ENCODE results near the gene NTRK2. TPM values are rescaled to one million over a fixed set of nuclear protein-coding genes. Genes with fewer than 3 reads are reported as not detected.

The NTRK2 gene
- total RNA-seq, 1 experiment from 2014 or later, result not detected

DNA sequence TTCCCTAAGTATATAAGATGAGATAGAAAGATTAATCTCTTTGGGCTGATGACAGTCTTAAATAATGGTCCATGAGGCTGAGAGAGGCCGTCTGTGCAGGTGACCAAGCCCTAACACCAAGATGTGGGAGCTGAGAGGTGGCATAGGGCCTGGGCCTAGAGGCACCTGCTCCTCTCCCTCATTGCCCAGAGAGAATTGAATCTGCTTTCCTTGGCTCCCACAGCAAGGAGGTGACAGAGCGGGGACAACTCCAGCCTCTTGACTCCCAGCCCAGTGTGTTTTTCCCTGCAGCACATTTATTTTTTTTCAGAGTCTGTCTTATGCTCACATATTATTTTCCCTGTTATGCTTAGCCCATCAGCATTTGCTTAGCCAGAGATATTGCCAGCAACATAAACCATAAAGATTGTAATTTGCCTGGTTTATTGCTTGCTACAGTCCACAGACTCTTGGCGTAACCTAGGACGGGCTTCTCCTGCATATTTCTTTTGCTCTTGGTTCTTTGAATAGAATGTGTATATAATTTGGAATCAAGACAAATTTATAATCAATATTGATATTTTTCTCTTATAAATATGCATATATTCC lies 105.6 kb downstream of the NTRK2 start:
- BruUV-seq (replicated peaks), result no TSS peak
- Histone ChIP-seq H4K20me1 (ENCODE audit: insufficient read depth) (no peaks in the 10 kb centered on the region), H3K27ac (ENCODE audit: low read depth, low read length) (no peak overlapping the region), H3K4me2 (ENCODE audit: low read length) (no peak overlapping the region), H3K79me2 (ENCODE audit: insufficient read depth, low read length) (no peaks in the 10 kb centered on the region), H3K9me2 (ENCODE audit: insufficient read depth) (no peaks in the 10 kb centered on the region), H3K27me3 (ENCODE audit: insufficient read depth, low read length) (peaks cover under 1% of the 10 kb centered on the region; the same call in 1 of the 2 replicates), H3K9me3 (ENCODE audit: control insufficient read depth in 1 of 2, insufficient read depth in 1 of 2, low read depth in 1 of 2, low read length in 2 of 2) (no peaks in the 10 kb centered on the region), H3K4me1 (ENCODE audit: control insufficient read depth in 1 of 2, insufficient read depth in 2 of 2, low read length in 2 of 2) (no peaks in the 10 kb centered on the region), H3K36me3 (ENCODE audit: control insufficient read depth in 1 of 2, insufficient read depth in 2 of 2, low read length in 2 of 2) (no peaks in the 10 kb centered on the region), H3K9ac (ENCODE audit: low read length) (no peak overlapping the region), H2AFZ (ENCODE audit: low read depth, low read length, poor library complexity, severe bottlenecking) (no peak overlapping the region), H3K4me3 (replicated peaks in 1 of 2; ENCODE audit: low read depth in 1 of 2, low read length in 2 of 2) (no peak overlapping the region)
- no peak for TF ChIP-seq EZH2phosphoT487 (IDR thresholded peaks at IDR 0.05; ENCODE audit: borderline replicate concordance)
- TF ChIP-seq RAD21 (IDR thresholded peaks at IDR 0.05; ENCODE audit: low read depth), result no peak
- TF ChIP-seq ELF1 (IDR thresholded peaks at IDR 0.05; ENCODE audit: borderline replicate concordance, low read depth), result no peak
- TF ChIP-seq POLR2A (IDR thresholded peaks at IDR 0.05; ENCODE audit: borderline replicate concordance, extremely low read depth, insufficient read depth, insufficient read length), result no peak
- TF ChIP-seq TCF7L2 (IDR thresholded peaks at IDR 0.05; ENCODE audit: borderline replicate concordance, extremely low read depth, insufficient read depth, insufficient read length), result no peak
- TF ChIP-seq, protein P1, sequence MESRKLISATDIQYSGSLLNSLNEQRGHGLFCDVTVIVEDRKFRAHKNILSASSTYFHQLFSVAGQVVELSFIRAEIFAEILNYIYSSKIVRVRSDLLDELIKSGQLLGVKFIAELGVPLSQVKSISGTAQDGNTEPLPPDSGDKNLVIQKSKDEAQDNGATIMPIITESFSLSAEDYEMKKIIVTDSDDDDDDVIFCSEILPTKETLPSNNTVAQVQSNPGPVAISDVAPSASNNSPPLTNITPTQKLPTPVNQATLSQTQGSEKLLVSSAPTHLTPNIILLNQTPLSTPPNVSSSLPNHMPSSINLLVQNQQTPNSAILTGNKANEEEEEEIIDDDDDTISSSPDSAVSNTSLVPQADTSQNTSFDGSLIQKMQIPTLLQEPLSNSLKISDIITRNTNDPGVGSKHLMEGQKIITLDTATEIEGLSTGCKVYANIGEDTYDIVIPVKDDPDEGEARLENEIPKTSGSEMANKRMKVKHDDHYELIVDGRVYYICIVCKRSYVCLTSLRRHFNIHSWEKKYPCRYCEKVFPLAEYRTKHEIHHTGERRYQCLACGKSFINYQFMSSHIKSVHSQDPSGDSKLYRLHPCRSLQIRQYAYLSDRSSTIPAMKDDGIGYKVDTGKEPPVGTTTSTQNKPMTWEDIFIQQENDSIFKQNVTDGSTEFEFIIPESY (IDR thresholded peaks at IDR 0.05; ENCODE audit: extremely low read depth, insufficient replicate concordance, low read length), result no peak
- no peak for TF ChIP-seq SRF (IDR thresholded peaks at IDR 0.05; ENCODE audit: low read depth)
- no peak for TF ChIP-seq EZH2 (IDR thresholded peaks at IDR 0.05)
- TF ChIP-seq, protein P2, sequence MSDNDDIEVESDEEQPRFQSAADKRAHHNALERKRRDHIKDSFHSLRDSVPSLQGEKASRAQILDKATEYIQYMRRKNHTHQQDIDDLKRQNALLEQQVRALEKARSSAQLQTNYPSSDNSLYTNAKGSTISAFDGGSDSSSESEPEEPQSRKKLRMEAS (IDR thresholded peaks at IDR 0.05), result no peak
- TF ChIP-seq EGR1 (IDR thresholded peaks at IDR 0.05; ENCODE audit: low read depth), result no peak
- TF ChIP-seq, protein P3, sequence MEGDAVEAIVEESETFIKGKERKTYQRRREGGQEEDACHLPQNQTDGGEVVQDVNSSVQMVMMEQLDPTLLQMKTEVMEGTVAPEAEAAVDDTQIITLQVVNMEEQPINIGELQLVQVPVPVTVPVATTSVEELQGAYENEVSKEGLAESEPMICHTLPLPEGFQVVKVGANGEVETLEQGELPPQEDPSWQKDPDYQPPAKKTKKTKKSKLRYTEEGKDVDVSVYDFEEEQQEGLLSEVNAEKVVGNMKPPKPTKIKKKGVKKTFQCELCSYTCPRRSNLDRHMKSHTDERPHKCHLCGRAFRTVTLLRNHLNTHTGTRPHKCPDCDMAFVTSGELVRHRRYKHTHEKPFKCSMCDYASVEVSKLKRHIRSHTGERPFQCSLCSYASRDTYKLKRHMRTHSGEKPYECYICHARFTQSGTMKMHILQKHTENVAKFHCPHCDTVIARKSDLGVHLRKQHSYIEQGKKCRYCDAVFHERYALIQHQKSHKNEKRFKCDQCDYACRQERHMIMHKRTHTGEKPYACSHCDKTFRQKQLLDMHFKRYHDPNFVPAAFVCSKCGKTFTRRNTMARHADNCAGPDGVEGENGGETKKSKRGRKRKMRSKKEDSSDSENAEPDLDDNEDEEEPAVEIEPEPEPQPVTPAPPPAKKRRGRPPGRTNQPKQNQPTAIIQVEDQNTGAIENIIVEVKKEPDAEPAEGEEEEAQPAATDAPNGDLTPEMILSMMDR (IDR thresholded peaks at IDR 0.05 in 2 of 3, conservative IDR thresholded peaks at IDR 0.05 in 1 of 3; ENCODE audit: borderline replicate concordance in 1 of 3, insufficient read depth in 1 of 3, low read depth in 2 of 3, low read length in 2 of 3), result no peak
- no peak for TF ChIP-seq JUND (IDR thresholded peaks at IDR 0.05)
- TF ChIP-seq, protein P4, sequence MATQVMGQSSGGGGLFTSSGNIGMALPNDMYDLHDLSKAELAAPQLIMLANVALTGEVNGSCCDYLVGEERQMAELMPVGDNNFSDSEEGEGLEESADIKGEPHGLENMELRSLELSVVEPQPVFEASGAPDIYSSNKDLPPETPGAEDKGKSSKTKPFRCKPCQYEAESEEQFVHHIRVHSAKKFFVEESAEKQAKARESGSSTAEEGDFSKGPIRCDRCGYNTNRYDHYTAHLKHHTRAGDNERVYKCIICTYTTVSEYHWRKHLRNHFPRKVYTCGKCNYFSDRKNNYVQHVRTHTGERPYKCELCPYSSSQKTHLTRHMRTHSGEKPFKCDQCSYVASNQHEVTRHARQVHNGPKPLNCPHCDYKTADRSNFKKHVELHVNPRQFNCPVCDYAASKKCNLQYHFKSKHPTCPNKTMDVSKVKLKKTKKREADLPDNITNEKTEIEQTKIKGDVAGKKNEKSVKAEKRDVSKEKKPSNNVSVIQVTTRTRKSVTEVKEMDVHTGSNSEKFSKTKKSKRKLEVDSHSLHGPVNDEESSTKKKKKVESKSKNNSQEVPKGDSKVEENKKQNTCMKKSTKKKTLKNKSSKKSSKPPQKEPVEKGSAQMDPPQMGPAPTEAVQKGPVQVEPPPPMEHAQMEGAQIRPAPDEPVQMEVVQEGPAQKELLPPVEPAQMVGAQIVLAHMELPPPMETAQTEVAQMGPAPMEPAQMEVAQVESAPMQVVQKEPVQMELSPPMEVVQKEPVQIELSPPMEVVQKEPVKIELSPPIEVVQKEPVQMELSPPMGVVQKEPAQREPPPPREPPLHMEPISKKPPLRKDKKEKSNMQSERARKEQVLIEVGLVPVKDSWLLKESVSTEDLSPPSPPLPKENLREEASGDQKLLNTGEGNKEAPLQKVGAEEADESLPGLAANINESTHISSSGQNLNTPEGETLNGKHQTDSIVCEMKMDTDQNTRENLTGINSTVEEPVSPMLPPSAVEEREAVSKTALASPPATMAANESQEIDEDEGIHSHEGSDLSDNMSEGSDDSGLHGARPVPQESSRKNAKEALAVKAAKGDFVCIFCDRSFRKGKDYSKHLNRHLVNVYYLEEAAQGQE (IDR thresholded peaks at IDR 0.05; ENCODE audit: low read depth), result no peak
- TF ChIP-seq CEBPB (IDR thresholded peaks at IDR 0.05; ENCODE audit: low read depth), result no peak
- TF ChIP-seq FOSL1 (IDR thresholded peaks at IDR 0.05; ENCODE audit: low read depth), result no peak
- DNase-seq (ENCODE audit: low read depth, low spot score), result no peak
- ChIA-PET RAD21 (ENCODE audit: low non-redundant PET in 1 of 2, low total read pairs in 2 of 2, uncharacterized antibody in 2 of 2, unreplicated experiment in 2 of 2) (no interaction called here), CTCF (no interaction called here), POLR2A (no interaction called here)
- ATAC-seq, result no peak
- intact Hi-C loops (cut with micrococcal nuclease), result no loop called here

All from HCT116 (cell line).